ENCODE measurements around the gene HYAL2. TPM values are rescaled to one million over a fixed set of nuclear protein-coding genes. Genes with fewer than 3 reads are reported as not detected.

The HYAL2 gene, protein sequence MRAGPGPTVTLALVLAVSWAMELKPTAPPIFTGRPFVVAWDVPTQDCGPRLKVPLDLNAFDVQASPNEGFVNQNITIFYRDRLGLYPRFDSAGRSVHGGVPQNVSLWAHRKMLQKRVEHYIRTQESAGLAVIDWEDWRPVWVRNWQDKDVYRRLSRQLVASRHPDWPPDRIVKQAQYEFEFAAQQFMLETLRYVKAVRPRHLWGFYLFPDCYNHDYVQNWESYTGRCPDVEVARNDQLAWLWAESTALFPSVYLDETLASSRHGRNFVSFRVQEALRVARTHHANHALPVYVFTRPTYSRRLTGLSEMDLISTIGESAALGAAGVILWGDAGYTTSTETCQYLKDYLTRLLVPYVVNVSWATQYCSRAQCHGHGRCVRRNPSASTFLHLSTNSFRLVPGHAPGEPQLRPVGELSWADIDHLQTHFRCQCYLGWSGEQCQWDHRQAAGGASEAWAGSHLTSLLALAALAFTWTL
- 74.7 and 83.3 TPM in 2 replicates for total RNA-seq

DNA sequence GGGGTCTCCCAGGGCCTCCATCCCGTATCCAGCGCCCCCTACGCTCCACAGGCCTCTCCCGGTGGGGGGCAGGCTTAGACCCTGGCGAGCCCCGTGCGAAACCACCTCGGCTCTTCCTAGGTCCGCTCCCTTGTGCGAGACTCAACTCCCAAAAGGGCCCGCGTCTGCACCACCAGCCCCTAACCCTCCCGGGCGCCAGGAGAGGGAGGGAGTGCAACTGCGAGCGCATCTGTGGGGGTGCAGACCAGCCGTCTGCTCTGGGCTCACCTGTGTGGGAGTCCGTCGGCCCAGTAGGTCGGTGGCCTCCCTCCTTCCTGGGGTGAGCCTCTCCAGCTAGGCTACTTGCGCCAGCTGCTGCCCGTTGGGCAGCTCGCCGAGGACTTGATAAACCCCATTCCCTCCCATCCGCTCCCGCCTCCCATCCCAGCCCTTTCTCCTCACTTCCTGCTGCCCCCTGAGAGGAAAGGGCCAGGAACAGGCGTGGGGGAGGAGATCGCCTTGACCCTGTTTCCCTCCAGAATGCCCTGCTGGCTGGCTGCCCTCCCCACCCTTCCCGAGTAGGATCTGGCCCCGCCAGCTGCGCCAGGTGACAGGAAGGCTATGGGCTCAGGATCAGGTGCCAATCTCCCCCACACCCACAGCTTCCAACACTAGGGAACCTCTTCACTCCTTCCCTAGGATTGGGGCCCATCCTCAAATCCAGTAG is at the start of gene HYAL2:
Gene HYAL2, minus strand, starts transcription at position 360 of the 706 bp plus-strand sequence. CDS start 2,256 bp downstream, outside the sequence.

DNA sequence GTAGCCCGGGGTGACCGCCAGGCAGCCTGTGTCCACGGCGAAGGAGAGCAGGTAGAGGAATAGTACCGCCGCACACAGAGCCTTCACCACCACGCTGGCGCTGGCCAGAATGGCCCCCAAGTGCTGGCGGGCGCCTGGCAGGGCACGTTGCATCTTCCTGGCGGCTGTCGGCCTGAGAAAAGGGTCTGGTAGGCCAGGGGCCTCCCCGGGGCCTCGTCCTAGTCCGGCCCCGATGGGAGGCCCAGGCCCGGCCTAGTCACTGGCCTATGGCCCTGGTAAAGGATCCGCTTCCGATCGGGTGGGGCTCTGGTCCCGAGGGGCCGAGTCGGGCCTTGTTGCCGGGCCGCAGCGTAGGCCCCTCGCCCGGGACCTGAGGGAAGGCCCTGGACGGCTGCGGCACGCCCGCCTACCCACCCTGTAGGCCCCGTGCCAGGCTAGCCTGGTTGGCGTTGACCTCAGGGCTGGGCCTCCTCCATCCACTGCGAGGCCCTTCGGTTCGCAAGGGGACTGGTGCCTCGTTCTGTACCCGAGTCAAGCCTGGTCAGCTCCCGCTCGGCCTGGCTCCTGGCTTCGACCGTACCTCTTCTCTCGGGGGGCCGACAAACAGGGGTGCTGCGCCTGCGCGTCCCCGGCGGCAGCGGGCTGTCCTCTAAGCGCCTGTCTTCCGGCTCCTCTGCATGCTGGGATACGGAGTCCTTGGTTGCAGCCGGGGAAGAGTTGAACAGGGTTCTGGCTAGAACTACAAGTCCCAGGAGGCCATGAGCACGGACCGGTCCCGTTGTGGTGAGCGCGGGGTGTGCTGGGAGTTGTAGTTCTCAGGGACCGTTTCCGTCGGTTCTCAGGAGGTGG is 36.6 kb upstream of the HYAL2 start, which contains the start of gene TMEM115:
Gene TMEM115, minus strand, starts transcription at position 611 of the 849 bp plus-strand sequence. Its CDS starts 458 bp downstream, at position 153.

DNA sequence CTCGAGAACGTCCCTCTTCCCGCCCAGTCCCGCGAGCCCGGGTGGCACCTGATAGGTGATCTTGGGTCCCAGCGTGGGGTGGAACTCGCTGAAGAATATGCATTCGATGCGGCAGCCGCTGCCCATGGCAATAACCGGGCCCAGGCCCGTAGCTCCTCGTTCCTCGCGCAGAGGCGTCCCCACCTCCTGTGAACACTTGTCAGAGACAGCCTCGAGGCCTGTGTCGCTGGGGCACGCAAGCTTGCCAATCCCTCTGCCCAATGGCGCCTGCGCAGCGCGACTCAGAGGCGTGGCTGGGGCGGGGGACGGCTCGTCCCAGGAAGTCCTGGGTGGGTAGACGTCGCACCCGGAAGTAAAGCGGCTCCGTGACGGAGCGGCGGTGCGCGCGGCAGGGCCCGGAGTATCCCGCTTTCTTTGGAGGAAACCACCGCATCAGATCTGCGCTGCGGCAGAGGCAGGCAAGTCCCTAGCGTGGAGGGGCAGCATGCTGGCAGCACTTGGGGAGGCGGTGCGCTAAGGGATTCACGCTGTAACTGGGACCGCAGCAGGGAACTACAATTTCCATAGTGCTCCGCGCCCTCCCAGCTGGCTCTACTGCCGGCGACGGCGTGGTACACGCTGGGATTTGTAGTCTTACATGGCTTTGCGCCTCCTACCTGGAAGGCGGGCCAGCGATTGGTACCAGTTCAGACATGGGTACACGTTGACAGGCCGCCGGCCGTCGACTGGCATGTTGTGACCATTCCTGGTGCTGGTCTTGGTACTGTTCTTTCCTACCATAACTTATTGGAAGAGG is 28.2 kb upstream of the HYAL2 start, which contains the start of the genes CYB561D2 and NPRL2:
Gene CYB561D2, plus strand, starts transcription at position 336 of the 796 bp plus-strand sequence. CDS start 572 bp downstream, outside the sequence.
Gene NPRL2, minus strand, starts transcription at position 249 of the 796 bp plus-strand sequence. Its CDS starts 123 bp downstream, at position 126.

DNA sequence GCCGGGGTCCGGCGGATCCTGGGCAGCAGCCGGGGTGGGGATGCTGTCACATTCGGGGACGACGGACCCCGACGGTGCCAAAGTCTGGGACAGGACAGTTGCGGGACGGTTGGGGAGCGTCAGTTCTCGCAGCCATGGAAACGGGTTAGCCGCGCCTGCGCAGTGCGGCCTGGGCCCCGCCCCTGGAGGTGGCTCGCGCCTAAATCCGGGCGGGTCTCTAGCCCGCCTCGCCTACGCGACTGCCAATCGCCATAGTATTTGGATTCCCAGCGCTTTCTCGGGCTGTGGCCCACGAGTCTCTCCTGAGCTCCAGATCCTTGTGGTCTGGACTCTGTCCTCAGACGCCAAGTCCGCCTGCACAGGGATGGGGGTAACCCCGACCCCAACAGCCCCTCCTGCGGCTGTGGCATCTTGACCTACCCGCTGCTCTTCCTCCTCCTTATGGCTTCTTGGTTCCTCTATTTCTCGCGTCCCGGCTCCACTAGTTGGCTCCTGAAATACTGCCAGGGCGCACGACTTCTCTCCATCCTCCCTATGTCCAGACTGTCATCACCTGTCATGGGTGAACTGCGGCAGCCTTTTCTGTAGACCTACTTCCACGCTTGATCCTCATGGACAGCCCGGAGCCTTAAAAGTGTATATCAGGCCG is 23.2 kb upstream of the HYAL2 start, which contains the start of gene ZMYND10:
Gene ZMYND10, minus strand, starts transcription at position 147 of the 649 bp plus-strand sequence. CDS start 153 bp downstream, outside the sequence.

DNA sequence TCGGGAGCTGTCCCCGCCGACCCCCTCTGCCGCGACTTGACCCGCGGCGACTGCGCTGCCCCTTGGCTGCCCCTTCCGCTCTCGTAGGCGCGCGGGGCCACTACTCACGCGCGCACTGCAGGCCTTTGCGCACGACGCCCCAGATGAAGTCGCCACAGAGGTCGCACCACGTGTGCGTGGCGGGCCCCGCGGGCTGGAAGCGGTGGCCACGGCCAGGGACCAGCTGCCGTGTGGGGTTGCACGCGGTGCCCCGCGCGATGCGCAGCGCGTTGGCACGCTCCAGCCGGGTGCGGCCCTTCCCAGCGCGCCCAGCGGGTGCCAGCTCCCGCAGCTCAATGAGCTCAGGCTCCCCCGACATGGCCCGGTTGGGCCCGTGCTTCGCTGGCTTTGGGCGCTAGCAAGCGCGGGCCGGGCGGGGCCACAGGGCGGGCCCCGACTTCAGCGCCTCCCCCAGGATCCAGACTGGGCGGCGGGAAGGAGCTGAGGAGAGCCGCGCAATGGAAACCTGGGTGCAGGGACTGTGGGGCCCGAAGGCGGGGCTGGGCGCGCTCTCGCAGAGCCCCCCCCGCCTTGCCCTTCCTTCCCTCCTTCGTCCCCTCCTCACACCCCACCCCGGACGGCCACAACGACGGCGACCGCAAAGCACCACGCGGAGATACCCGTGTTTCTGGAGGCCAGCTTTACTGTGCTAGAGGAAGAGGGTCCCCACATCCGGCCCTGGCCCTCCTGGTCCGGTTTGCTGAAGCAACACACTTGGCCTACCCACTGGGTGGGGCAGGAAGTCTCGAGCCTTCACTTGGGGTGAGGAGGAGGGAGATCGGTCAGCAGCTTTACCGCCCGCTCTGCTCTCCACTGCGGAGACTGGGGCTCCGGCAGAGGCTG is 18.1 kb upstream of the HYAL2 start, which contains the start of gene RASSF1:
Gene RASSF1, minus strand, starts transcription at position 389 of the 882 bp plus-strand sequence. Its CDS starts 31 bp downstream, at position 358.

DNA sequence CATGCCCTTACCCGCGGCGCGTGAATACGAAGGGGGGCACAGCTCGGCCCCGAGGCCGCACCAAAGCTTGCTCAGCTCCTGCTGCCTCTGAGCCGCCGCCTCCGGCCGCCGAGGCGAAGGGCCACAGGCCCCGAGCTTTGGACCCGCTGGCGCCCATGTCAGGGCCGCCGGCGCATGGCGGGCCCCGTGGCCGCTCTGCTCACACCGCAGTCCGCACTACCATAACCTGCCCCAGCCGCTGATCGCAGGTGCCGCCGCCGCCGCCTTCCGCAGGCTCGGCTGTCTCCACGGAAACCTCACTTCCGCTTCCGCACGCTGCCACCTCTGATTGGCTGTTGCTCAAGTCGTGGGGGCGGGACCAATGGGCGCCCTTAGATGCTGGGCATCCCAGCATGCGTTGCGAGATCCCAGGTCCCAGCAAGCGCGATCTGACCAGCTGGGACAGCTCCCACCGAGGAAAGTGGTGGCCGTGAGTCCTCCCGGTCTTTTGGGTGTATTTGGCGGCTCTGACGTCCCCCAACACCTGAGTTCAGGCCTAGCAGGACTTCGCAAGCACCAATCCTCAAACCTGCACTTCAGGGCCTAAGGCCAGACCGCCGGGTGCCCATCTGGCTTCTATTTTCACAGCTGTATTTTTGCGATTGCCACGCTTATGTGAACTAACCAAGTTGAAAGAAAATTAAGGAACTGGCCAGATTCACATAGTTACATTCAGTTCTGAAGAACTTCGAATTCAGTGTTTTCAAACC is 5.6 kb upstream of the HYAL2 start, which contains the start of gene TUSC2:
Gene TUSC2, minus strand, starts transcription at position 281 of the 749 bp plus-strand sequence. Its CDS starts 124 bp downstream, at position 157.

DNA sequence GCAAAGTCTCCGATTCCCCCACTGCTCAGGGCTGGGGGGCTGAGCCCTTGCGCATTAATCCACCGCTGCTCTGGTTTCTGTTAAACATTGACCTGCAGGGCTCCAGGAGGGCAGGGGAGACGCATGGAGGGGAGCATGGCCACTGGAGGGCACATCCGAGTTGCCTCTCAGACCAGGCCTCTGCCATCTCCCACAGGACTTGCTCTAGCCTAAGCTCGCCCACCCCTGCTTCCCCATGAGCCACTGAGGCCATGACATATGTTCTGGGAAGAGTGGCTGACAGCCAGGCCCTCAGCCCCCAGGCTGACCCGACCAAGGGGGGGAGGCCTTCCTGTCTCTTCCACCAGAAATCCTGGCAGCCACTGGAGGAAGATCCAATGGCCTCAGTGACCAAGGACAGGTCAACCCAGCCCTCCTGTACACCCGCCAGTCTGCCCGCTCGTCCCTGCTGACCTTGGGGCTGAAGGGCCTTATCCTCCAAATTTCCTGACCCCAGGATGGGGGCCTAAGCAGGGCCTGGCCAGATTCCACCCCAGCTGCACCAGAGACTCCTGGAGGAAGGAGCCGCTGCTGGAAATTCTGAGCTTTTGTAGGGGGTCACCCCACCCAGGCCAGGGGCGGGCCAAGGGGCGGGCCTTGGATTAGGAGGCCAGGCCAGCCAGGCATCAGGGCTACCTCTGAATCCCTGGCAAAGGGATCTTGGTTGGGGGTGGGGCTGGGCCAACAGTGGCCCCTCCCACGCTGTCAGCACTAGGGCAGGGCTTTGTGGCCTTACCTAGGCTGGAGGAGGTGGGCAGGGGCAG is 19.3 kb downstream of the HYAL2 start, which contains the start of gene HYAL1:
Gene HYAL1, minus strand, starts transcription at position 562 of the 803 bp plus-strand sequence. CDS start 618 bp downstream, outside the sequence.

DNA sequence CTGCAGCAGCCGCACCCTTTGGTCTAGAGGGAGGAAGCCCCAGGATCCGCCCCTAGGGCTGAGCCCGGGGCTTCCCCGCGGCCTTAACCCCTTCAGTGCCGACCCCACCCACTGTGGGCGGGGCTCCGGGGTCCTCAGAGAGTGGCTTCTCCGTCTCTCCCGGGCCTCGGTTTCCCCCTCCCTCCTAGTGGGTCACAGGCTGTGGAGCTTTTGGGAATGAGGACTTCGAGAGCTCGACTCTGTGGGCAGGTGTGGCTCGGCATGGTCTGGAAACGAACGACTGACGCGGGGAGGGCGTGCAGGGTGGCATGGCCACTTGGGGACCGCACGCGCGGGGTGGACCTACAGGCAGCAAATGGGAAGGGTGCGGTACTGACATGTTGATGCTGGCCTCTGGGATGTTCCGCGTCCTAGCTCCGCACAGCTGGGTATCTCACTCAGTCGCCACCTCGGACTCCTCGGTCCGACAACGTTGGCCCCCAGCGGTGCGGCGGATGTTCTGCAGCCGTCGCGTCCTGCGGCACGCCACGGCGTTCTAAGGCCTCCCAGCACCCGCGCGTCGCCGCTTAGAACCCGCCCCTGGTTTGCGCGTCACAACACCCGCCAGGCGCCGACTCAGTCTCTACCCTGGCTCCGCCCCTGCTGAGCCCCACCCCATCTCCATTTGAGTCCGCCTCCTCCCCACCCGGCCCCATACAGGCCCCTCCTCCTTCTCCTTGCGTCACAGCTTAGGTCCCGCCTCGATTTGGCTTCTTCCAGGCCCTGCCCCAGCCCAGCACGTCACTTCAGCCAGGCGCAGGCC is 23.5 kb downstream of the HYAL2 start, which contains the start of the genes HYAL3 and NAA80:
Gene HYAL3, minus strand, starts transcription at position 570 of the 802 bp plus-strand sequence. CDS start 3,803 bp downstream, outside the sequence.
Gene NAA80, minus strand, starts transcription at position 570 of the 802 bp plus-strand sequence. CDS start 1,942 bp downstream, outside the sequence.

DNA sequence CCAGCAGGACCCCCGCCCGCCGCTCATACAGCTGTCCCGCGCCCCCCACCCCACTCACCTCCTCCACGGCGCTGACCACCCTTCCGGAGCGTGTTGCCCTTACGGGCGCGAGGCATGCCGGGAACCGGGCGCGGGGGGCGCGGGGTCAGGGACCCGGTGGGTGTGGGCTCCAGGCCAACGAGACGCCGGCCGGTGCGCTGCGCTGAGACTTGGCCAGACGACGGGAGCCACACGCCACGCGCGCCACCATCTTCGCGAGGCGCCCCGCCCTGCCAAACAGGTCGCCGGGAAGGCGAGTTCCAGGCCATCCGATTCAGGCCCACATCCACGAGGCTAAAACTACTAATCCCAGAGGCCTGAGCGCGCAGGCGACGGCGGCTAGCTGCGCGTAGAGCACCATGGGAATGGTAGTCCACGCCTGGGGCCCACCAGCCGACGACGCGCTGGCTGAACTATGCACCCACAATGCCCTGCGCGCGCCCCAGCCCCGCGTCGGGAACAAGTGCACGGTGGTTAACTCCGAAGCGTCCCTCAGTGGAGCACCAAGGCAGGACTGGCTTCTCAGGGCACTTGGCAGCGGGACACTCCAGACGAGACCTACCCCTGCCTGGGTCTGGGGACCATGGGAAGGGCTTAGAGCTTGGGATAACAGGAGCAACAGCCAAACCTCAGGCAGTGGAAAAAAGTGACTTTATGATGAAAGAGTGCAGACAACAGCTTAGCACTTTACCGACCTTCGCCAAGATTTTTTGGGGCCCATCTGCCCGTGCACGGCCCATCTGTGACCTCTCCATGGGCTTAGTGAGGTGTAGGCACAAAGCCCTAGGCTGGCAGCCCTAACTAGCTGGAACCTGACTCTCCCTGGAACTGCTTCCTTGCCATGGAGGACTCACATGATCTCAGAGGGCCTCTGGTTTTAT is 30.1 kb downstream of the HYAL2 start, which contains the start of gene IFRD2:
Gene IFRD2, minus strand, starts transcription at position 271 of the 920 bp plus-strand sequence. Its CDS starts 155 bp downstream, at position 116.

DNA sequence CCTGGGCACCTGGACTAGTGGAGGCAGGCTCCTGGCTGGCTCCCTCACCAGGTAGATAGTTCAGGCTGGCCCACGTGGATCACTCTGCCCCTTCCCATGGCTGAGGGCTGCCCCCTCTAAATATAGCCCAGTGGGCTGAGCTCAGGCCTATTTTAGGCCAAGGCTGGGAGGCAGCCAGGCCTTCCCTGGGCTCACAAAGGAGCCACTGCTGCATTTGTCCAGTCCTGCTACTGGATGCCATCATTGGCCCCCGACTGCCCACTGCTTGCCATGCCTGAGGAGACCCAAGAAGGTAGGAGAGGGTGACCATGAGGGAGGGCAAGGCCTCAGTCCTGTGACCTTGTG is 43.7 kb downstream of the HYAL2 start, which contains the start of gene LSMEM2:
Gene LSMEM2, plus strand, starts transcription at position 208 of the 345 bp plus-strand sequence. Its CDS starts 27 bp downstream, at position 235.

DNA sequence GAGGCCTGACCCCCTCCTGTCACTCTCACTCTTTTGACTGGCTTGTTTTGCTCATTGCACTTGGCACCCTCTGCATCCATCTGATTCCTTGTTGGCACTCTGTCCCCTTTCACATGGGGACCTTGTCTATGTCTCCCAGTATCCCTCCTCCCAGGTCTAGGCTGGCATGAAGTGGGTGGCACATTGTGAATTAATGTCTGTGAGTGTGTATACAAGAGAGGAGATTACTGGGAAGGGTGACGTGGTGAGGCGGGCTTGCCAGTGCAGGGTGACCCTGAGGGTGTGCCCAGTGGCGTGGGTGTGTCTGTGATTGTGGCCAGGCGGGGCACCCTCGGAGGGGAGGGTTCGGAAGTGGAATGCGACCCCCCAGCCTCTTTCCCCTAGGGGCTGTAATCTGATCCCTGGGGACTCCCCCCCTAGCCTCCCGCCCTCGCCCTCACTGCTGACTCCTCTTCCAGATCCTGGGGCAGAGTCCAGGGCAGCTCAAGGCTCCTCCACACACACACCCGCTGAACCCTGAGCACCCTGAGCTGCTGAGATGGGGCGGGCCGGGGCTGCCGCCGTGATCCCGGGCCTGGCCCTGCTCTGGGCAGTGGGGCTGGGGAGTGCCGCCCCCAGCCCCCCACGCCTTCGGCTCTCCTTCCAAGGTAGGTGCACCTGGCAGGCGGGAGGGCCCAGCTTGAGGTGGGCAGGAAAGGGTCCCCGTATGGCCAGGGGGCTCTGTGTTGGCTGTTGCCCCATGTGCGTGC is 53.7 kb downstream of the HYAL2 start, which contains the start of gene SEMA3B:
Gene SEMA3B, plus strand, starts transcription at position 445 of the 749 bp plus-strand sequence. Its CDS starts 94 bp downstream, at position 539.

